HG03103 (cell line): Measurements from ENCODE around the gene BTN1A1.
"Not testable (repeated sequence)": the region's sequence is repeated elsewhere in the genome, so short reads cannot be mapped to it uniquely, and the experiment has no call there.

Source experiments
- ATAC-seq: cut with Tn5 transposase; IDR thresholded peaks from one replicate; pipeline ENCODE4 v1.9.1; 2021; ENCODE audit warnings: low read depth; ENCODE audit not compliant: unreplicated experiment

The BTN1A1 gene

GRCh38 chr6:26507658-26508057 is 7.6 kb downstream of the BTN1A1 start:
- no peak for ATAC-seq

- ATAC-seq: not testable (repeated sequence)
These were observed 10.9 kb downstream of the BTN1A1 start for GRCh38 chr6:26511033-26511432.

- no peak for ATAC-seq
These were observed 14.9 kb downstream of the BTN1A1 start for GRCh38 chr6:26514984-26515383.

- ATAC-seq: no peak
These were observed 16.7 kb downstream of the BTN1A1 start for GRCh38 chr6:26516481-26517427.

GRCh38 chr6:26519359-26519758 is 19.3 kb downstream of the BTN1A1 start:
- ATAC-seq: no peak

GRCh38 chr6:26520237-26520849 is 20.2 kb downstream of the BTN1A1 start:
- ATAC-seq: peak; percentile 21

- peak; percentile 43 for ATAC-seq
These were observed 20.9 kb downstream of the BTN1A1 start for GRCh38 chr6:26520850-26521599.

- ATAC-seq: peak; percentile 70
These were observed 21.7 kb downstream of the BTN1A1 start for GRCh38 chr6:26521600-26522391.

GRCh38 chr6:26522486-26523228 is 22.6 kb downstream of the BTN1A1 start:
- not testable (repeated sequence) for ATAC-seq

GRCh38 chr6:26524314-26524713 is 24.2 kb downstream of the BTN1A1 start:
- not testable (repeated sequence) for ATAC-seq

- no peak for ATAC-seq
These were observed 24.7 kb downstream of the BTN1A1 start for GRCh38 chr6:26524722-26525370.

- no peak for ATAC-seq
These were observed 25.7 kb downstream of the BTN1A1 start for GRCh38 chr6:26525838-26526237.

GRCh38 chr6:26526928-26527327 is 26.8 kb downstream of the BTN1A1 start:
- no peak for ATAC-seq

GRCh38 chr6:26530203-26530602 is 30.1 kb downstream of the BTN1A1 start:
- no peak for ATAC-seq

- ATAC-seq: no peak
These were observed 31.8 kb downstream of the BTN1A1 start for GRCh38 chr6:26531897-26532296.

- no peak for ATAC-seq
These were observed 32.8 kb downstream of the BTN1A1 start for GRCh38 chr6:26532699-26533531.

- ATAC-seq: no peak
These were observed 33.4 kb downstream of the BTN1A1 start for GRCh38 chr6:26533532-26533931.
